ENCODE results near the gene HDAC7.

DNA sequence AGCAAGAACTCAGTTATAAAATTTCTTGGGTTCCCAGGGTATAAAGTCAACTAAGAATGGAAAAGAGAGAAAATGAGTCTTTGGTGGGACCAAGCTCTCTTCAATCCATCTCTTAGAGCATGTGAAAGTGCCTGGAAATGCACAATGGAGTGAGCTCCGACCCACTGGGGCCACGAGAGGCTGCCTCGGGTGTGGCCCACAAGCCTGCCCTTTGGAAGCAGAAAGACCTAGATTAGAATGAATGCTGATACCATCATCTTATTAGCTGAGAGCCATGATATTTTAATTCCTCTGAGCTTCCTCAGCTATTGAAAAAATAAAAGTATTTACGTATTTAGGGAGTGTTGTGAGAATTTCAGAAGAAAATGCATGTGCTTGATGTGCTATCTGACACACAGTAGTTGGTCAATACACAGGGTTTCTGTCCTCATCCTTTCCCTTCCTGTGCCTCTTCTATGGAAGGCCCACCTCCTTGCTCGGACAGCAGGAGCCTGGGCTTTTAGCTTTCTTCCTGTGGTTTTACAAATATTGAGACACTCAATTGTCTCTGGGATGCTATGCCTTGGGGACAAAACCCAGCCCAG, 42.6 kb upstream of the HDAC7 start:
- no peak for TF ChIP-seq FOXA1 (IDR thresholded peaks at IDR 0.05)
- TF ChIP-seq TARDBP (IDR thresholded peaks at IDR 0.05), result no peak
- no peak for TF ChIP-seq FOXK2 (IDR thresholded peaks at IDR 0.05)
- TF ChIP-seq HDGF (IDR thresholded peaks at IDR 0.05; ENCODE audit: borderline replicate concordance), result no peak
- TF ChIP-seq SP1 (IDR thresholded peaks at IDR 0.05), result no peak
- no peak for TF ChIP-seq ZNF384 (IDR thresholded peaks at IDR 0.05)
- TF ChIP-seq BHLHE40 (IDR thresholded peaks at IDR 0.05; ENCODE audit: borderline replicate concordance), result no peak
- no peak for TF ChIP-seq FOXM1 (IDR thresholded peaks at IDR 0.05; ENCODE audit: borderline replicate concordance)
- TF ChIP-seq LEF1 (IDR thresholded peaks at IDR 0.05; ENCODE audit: borderline replicate concordance), result no peak
- no peak for TF ChIP-seq ELF4 (IDR thresholded peaks at IDR 0.05)
- no peak for TF ChIP-seq L3MBTL2 (conservative IDR thresholded peaks at IDR 0.05)
- TF ChIP-seq, protein P1, sequence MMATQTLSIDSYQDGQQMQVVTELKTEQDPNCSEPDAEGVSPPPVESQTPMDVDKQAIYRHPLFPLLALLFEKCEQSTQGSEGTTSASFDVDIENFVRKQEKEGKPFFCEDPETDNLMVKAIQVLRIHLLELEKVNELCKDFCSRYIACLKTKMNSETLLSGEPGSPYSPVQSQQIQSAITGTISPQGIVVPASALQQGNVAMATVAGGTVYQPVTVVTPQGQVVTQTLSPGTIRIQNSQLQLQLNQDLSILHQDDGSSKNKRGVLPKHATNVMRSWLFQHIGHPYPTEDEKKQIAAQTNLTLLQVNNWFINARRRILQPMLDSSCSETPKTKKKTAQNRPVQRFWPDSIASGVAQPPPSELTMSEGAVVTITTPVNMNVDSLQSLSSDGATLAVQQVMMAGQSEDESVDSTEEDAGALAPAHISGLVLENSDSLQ (IDR thresholded peaks at IDR 0.05), result no peak
- TF ChIP-seq SUZ12 (IDR thresholded peaks at IDR 0.05), result no peak
- TF ChIP-seq ARNT (IDR thresholded peaks at IDR 0.05), result no peak
